PC-3 (cell line): ENCODE measurements around the gene SETD1B. TPM values are rescaled to one million over a fixed set of nuclear protein-coding genes. Genes with fewer than 3 reads are reported as not detected.

Experiments
- ATAC-seq: fragments of 200-7000 bp; cut with Tn5 transposase; 2 replicates; pipeline ENCODE4 v1.9.1; 2020; ENCODE audit warnings: mild to moderate bottlenecking, moderate library complexity
- BruUV-seq: library from RNA; stranded (reverse); fragments of 400-500 nt; replicated peaks from 2 replicates; lab custom pipeline; 2021; lab: Mats Ljungman, UMichigan
- CTCF ChIA-PET: fragments of 300-600 bp; sonication (Branson Sonifier 250); formaldehyde crosslinking; loops from one replicate; lab custom pipeline; 2022; ENCODE audit warnings: antibody characterized with exemption; lab: Charles Lee
- POLR2A ChIA-PET: fragments of 300-600 bp; sonication (Branson Sonifier 250); formaldehyde crosslinking; loops from one replicate; lab custom pipeline; 2022; ENCODE audit warnings: antibody characterized with exemption; ENCODE audit not compliant: unreplicated experiment; lab: Charles Lee
- DNase-seq: peaks from one replicate; pipeline ENCODE4 v3.0.0-alpha.2; 2015
- H2AFZ ChIP-seq: fragments of 300-600 bp; sonication (generic); 2 replicates; pipeline ENCODE4 v1.6.0; 2016; ENCODE audit warnings: antibody characterized with exemption, low read length
- H3F3A ChIP-seq: fragments of 300-600 bp; sonication (generic); one replicate; pipeline ENCODE4 v1.6.0; 2017; ENCODE audit warnings: antibody characterized with exemption, low read length, control low read depth, mild to moderate bottlenecking; ENCODE audit not compliant: unreplicated experiment
- H3K27ac ChIP-seq: fragments of 300-600 bp; sonication (generic); 2 replicates; pipeline ENCODE4 v1.5.1; 2016; ENCODE audit warnings: mild to moderate bottlenecking, low read length
- H3K27me3 ChIP-seq: fragments of 300-600 bp; sonication (generic); 2 replicates; pipeline ENCODE4 v1.6.1; 2016; ENCODE audit warnings: low read length, mixed read lengths
- H3K36me3 ChIP-seq: fragments of 300-600 bp; sonication (generic); 2 replicates; pipeline ENCODE4 v1.6.1; 2016; ENCODE audit warnings: low read depth, mixed run types, low read length, mixed read lengths
- H3K4me1 ChIP-seq: fragments of 300-600 bp; sonication (generic); 2 replicates; pipeline ENCODE4 v1.5.1; 2016; ENCODE audit warnings: low read length; ENCODE audit not compliant: insufficient read depth
- H3K4me2 ChIP-seq: fragments of 300-600 bp; sonication (generic); 2 replicates; pipeline ENCODE4 v1.6.0; 2016; ENCODE audit warnings: low read length
- H3K4me3 ChIP-seq: fragments of 300-600 bp; sonication (generic); 2 replicates; pipeline ENCODE4 v1.5.1; 2016; ENCODE audit warnings: mild to moderate bottlenecking, low read length, mixed read lengths
- H3K79me2 ChIP-seq: fragments of 300-600 bp; sonication (generic); 2 replicates; pipeline ENCODE4 v1.6.1; 2017; ENCODE audit warnings: low read length, mixed read lengths
- H3K9ac ChIP-seq: fragments of 300-600 bp; sonication (generic); 2 replicates; pipeline ENCODE4 v1.6.0; 2016; ENCODE audit warnings: mild to moderate bottlenecking, low read length
- H3K9me2 ChIP-seq: fragments of 300-600 bp; sonication (generic); replicated peaks from 2 replicates; pipeline ENCODE4 v1.6.1; 2016; ENCODE audit warnings: mixed run types, low read length, mixed read lengths
- H3K9me3 ChIP-seq: fragments of 300-600 bp; sonication (generic); 2 replicates; pipeline ENCODE4 v1.6.1; 2016; ENCODE audit warnings: low read length, mixed read lengths
- H4K20me1 ChIP-seq: fragments of 300-600 bp; sonication (generic); 2 replicates; pipeline ENCODE4 v1.6.1; 2016; ENCODE audit warnings: low read length, mixed read lengths
- EZH2 ChIP-seq: fragments of 300-600 bp; sonication (generic); IDR thresholded peaks from one replicate; pipeline ENCODE4 v1.6.1; 2017; ENCODE audit warnings: antibody characterized with exemption, mild to moderate bottlenecking, low read length; ENCODE audit not compliant: unreplicated experiment
- EZH2phosphoT487 ChIP-seq: fragments of 300-600 bp; sonication (generic); IDR thresholded peaks from 2 replicates; pipeline ENCODE4 v1.6.1; 2018; ENCODE audit warnings: mild to moderate bottlenecking, antibody characterized with exemption, low read length, borderline replicate concordance
- intact Hi-C: fragments of 100-400 bp; cut with micrococcal nuclease; formaldehyde crosslinking; loops from 2 replicates; pipeline ENCODE4 v1.9.0; 2023
- total RNA-seq: library from RNA; depleted of rRNA; stranded (reverse); fragments of >200 nt; gene quantifications from 2 replicates; pipeline ENCODE4 v1.2.3, GENCODE V29; 2014
- TF ChIP-seq, protein P1 (sequence below): fragments of 300-600 bp; sonication (generic); conservative IDR thresholded peaks from 2 replicates; pipeline ENCODE4 v1.5.1; 2017; ENCODE audit warnings: antibody characterized with exemption, low read depth, mild to moderate bottlenecking, low read length

Gene SETD1B
- total RNA-seq, 1 experiment from 2014 or later = 7.5 TPM

DNA sequence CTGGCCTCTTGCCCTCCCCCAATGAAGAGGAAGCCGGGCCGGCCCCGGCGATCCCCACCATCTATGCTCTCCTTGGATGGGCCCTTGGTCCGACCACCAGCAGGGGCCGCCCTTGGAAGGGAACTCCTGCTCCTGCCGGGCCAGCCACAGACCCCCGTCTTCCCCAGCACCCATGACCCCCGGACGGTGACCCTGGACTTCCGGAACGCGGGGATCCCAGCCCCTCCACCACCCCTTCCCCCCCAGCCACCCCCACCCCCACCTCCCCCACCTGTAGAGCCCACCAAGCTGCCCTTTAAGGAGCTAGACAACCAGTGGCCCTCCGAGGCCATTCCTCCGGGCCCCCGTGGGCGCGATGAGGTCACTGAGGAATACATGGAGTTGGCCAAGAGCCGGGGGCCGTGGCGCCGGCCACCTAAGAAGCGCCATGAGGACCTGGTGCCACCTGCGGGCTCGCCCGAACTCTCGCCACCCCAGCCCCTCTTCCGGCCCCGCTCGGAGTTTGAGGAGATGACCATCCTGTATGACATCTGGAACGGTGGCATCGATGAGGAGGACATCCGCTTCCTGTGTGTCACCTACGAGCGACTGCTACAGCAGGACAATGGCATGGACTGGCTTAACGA, 19.4 kb downstream of the SETD1B start:
- no peak overlapping the region for H2AFZ ChIP-seq
- no peak for TF ChIP-seq EZH2
- TF ChIP-seq, protein P1, sequence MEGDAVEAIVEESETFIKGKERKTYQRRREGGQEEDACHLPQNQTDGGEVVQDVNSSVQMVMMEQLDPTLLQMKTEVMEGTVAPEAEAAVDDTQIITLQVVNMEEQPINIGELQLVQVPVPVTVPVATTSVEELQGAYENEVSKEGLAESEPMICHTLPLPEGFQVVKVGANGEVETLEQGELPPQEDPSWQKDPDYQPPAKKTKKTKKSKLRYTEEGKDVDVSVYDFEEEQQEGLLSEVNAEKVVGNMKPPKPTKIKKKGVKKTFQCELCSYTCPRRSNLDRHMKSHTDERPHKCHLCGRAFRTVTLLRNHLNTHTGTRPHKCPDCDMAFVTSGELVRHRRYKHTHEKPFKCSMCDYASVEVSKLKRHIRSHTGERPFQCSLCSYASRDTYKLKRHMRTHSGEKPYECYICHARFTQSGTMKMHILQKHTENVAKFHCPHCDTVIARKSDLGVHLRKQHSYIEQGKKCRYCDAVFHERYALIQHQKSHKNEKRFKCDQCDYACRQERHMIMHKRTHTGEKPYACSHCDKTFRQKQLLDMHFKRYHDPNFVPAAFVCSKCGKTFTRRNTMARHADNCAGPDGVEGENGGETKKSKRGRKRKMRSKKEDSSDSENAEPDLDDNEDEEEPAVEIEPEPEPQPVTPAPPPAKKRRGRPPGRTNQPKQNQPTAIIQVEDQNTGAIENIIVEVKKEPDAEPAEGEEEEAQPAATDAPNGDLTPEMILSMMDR = peak; percentile 15; the same call in 1 of the 2 replicates
- no peaks in the 10 kb centered on the region for H4K20me1 ChIP-seq
- ATAC-seq (no peak), DNase-seq (no peak)
- ChIA-PET POLR2A (no interaction called here), CTCF (interaction anchor here (0.6 kb wide), 1 partner anchor 29 kb away, joined by 3 read pairs; no protein-coding TSS in a partner anchor)
- H3K4me1 ChIP-seq = no peaks in the 10 kb centered on the region
- H3F3A ChIP-seq = no peaks in the 10 kb centered on the region
- no peak overlapping the region for H3K4me3 ChIP-seq
- H3K79me2 ChIP-seq = no peaks in the 10 kb centered on the region
- intact Hi-C loops = no loop called here
- H3K27ac ChIP-seq = no peak overlapping the region
- BruUV-seq = no TSS peak
- no peaks in the 10 kb centered on the region for H3K27me3 ChIP-seq
- no peaks in the 10 kb centered on the region for H3K9me2 ChIP-seq
- H3K9ac ChIP-seq = no peak overlapping the region
- no peak overlapping the region for H3K4me2 ChIP-seq
- H3K36me3 ChIP-seq = peaks cover 40% of the 10 kb centered on the region
- no peaks in the 10 kb centered on the region for H3K9me3 ChIP-seq

DNA sequence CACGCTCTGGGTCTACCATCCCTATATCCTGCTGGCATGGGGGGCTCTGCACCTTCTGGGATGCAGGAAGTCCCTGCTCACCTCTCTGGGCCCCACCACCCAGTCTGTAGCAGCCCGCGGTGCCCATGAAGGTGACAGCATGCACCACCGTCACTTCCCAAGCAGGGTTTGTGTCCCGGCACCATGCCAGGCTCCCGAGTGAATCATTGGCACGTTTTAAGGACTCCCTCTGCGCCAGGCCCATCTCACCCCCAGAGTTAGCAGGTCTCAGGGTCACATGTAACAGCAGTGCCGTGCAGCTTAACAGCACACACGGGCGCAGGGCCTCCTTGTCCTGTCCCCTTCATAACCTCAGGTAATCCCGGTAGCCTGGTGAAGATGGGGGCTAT, 19.9 kb downstream of the SETD1B start:
- BruUV-seq = no TSS peak
- no peaks in the 10 kb centered on the region for H3K79me2 ChIP-seq
- peaks cover 44% of the 10 kb centered on the region for H3K36me3 ChIP-seq
- ATAC-seq = no peak
- H4K20me1 ChIP-seq = no peaks in the 10 kb centered on the region
- H3F3A ChIP-seq = no peaks in the 10 kb centered on the region
- no peak for DNase-seq
- CTCF ChIA-PET = no interaction called here
- H3K4me2 ChIP-seq = no peak overlapping the region
- H3K4me3 ChIP-seq = no peak overlapping the region
- H3K9me2 ChIP-seq = no peaks in the 10 kb centered on the region
- H3K27ac ChIP-seq = no peak overlapping the region
- intact Hi-C loops = no loop called here
- no peak overlapping the region for H2AFZ ChIP-seq
- no peaks in the 10 kb centered on the region for H3K4me1 ChIP-seq
- no peak overlapping the region for H3K9ac ChIP-seq
- H3K27me3 ChIP-seq = no peaks in the 10 kb centered on the region
- TF ChIP-seq, protein P1 = no peak
- TF ChIP-seq EZH2 (no peak), EZH2phosphoT487 (no peak)
- no peaks in the 10 kb centered on the region for H3K9me3 ChIP-seq
- POLR2A ChIA-PET = no interaction called here

DNA sequence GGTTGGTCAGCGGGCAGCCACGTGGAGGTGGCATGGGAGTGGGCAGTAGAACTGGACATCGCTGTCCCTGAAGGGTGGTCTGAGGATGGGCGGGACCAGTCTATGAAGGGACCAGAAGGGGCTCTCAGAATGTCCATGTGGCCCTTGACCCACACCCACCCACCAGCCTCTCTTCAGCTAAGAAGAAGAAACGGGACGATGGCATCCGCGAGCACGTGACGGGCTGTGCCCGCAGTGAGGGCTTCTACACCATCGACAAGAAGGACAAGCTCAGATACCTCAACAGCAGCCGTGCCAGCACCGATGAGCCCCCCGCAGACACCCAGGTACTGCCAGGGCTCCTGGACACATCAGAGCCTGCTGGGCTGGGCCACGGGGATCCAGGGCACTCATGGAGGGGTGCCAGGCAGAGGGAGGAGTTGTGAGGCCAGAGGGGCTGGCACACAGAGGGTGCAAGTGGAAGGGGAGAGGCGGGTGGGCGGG, 21.3 kb downstream of the SETD1B start:
- Histone ChIP-seq H3K79me2 (no peaks in the 10 kb centered on the region), H3K27me3 (no peaks in the 10 kb centered on the region), H3K4me3 (no peak overlapping the region), H3K27ac (no peak overlapping the region), H3K4me1 (no peaks in the 10 kb centered on the region), H3K9me2 (no peaks in the 10 kb centered on the region), H3K36me3 (peaks cover 43% of the 10 kb centered on the region), H3F3A (no peaks in the 10 kb centered on the region), H3K9me3 (no peaks in the 10 kb centered on the region), H2AFZ (no peak overlapping the region), H4K20me1 (no peaks in the 10 kb centered on the region), H3K9ac (no peak overlapping the region), H3K4me2 (no peak overlapping the region)
- ChIA-PET POLR2A (no interaction called here), CTCF (interaction anchor here (1.0 kb wide), 1 partner anchor 13 kb away, joined by 3 read pairs; no protein-coding TSS in a partner anchor)
- DNase-seq (no peak), ATAC-seq (no peak)
- intact Hi-C loops = no loop called here
- no TSS peak for BruUV-seq
- TF ChIP-seq EZH2phosphoT487 (no peak), EZH2 (no peak)
- TF ChIP-seq, protein P1 = no peak
